Body of pancreas (tissue), 4 donors: ENCODE data around the gene STAT2. TPM values are rescaled to one million over a fixed set of nuclear protein-coding genes. Genes with fewer than 3 reads are reported as not detected.

Experiments used
- ATAC-seq: fragments of 150-250 bp; one replicate; pipeline ENCODE4 v1.9.1; 2016
- DNase-seq, 4 donors: peaks; one replicate each; pipeline ENCODE4 v3.0.0-alpha.2; 2019
- H3K27ac ChIP-seq, 4 donors: fragments of 200-600 bp; sonication (generic); 1 replicate in 3 of 4; 2 replicates in 1 of 4; pipeline versions ENCODE4 v1.5.1 to v1.6.1; 2016 to 2019; ENCODE audit warnings: mild to moderate bottlenecking in 1 of 4, mixed read lengths in 1 of 4, moderate library complexity in 1 of 4
- H3K27me3 ChIP-seq, 2 donors: fragments of 200-600 bp; sonication (generic); one replicate each; pipeline ENCODE4 v1.6.0; 2016; ENCODE audit warnings: mild to moderate bottlenecking in 1 of 2
- H3K36me3 ChIP-seq, 2 donors: fragments of 200-600 bp; sonication (generic); replicated peaks in 1 of 2; 2 replicates each; pipeline ENCODE4 v1.5.1; 2016; ENCODE audit warnings: low read depth in 2 of 2; ENCODE audit not compliant: insufficient read depth in 1 of 2
- H3K4me1 ChIP-seq: fragments of 200-600 bp; sonication (generic); one replicate; pipeline ENCODE4 v1.6.0; 2016
- H3K4me3 ChIP-seq, 2 donors: fragments of 200-600 bp; sonication (generic); 1 replicate in 1 of 2; 2 replicates in 1 of 2; pipeline ENCODE4 v1.5.1; 2016 to 2019
- H3K9me3 ChIP-seq, 3 donors: fragments of 200-600 bp; sonication (generic); 1 replicate in 2 of 3; 2 replicates in 1 of 3; pipeline ENCODE4 v1.5.1; 2016
- CTCF ChIP-seq, 7 experiments: fragments of 450-650 bp in 4 of 7; fragments of 200-600 bp in 3 of 7; sonication (generic) in 3 of 7; IDR thresholded peaks; one replicate each; pipeline ENCODE4 v1.5.1; 2016 to 2019; ENCODE audit warnings: antibody characterized with exemption in 7 of 7
- POLR2A ChIP-seq, 3 donors: fragments of 450-650 bp; IDR thresholded peaks; one replicate each; pipeline ENCODE4 v1.6.1; 2016; ENCODE audit warnings: antibody characterized with exemption in 3 of 3, mild to moderate bottlenecking in 2 of 3
- WGBS, 2 donors: methylation state at CpG; one replicate each; pipeline ENCODE4 v1.1.5; 2017; 5-methylcytosine and 5-hydroxymethylcytosine counted together
- intact Hi-C: fragments of 100-400 bp; cut with DNase I; formaldehyde crosslinking; loops from one replicate; pipeline ENCODE4 v1.15.1; 2023
- total RNA-seq, 2 donors: library from RNA; depleted of rRNA; stranded (reverse); fragments of >200 nt; gene quantifications; one replicate each; pipeline ENCODE4 v1.1.0, GENCODE V29; 2016

Gene STAT2
- total RNA-seq, 2 donors from 2014 or later, result 65.4 to 106 TPM

GRCh38 chr12:56362130-56363059 lies 2.5 kb upstream of the STAT2 start, which contains the start of gene APOF:
APOF (minus strand) TSS chr12:56362857; CDS start chr12:56362745, 112 bp downstream.
- intact Hi-C loops, result no loop called here
- ATAC-seq, result no peak
- WGBS, 2 donors, result 89 to 93% methylated on average over 9 to 10 of the region's 10 CpGs
- TF ChIP-seq CTCF (IDR thresholded peaks at IDR 0.05) (no peak), POLR2A (IDR thresholded peaks at IDR 0.05) (no peak)
- no peaks in the 10 kb centered on the region for H3K36me3 ChIP-seq
- no peak within 1 kb of the TSS for H3K4me3 ChIP-seq
- peaks cover 22% of the 10 kb centered on the region for H3K4me1 ChIP-seq
- H3K9me3 ChIP-seq, result no peaks in the 10 kb centered on the region
- H3K27me3 ChIP-seq, result no peaks in the 10 kb centered on the region
- no peak for DNase-seq
- H3K27ac ChIP-seq, result no peak within 1 kb of the TSS

- 78 to 91% methylated on average over 6 to 8 of the region's 8 CpGs for WGBS, 2 donors
- H3K36me3 ChIP-seq, result no peaks in the 10 kb centered on the region
- no peaks in the 10 kb centered on the region for H3K9me3 ChIP-seq
- no peak overlapping the region for H3K4me3 ChIP-seq
- ATAC-seq (no peak), DNase-seq (no peak)
- H3K27ac ChIP-seq, result no peak overlapping the region
- H3K27me3 ChIP-seq, result no peaks in the 10 kb centered on the region
- peaks cover 22% of the 10 kb centered on the region for H3K4me1 ChIP-seq
- TF ChIP-seq POLR2A (IDR thresholded peaks at IDR 0.05), result no peak
- no peak for TF ChIP-seq CTCF (IDR thresholded peaks at IDR 0.05)
- intact Hi-C loops, result no loop called here
These were observed 1.7 kb upstream of the STAT2 start for GRCh38 chr12:56361487-56362129.

GRCh38 chr12:56358836-56359532 lies 923 bp downstream of the STAT2 start:
- intact Hi-C loops, result no loop called here
- H3K36me3 ChIP-seq, result peaks cover 7 to 21% of the 10 kb centered on the region in 2 donors
- H3K4me1 ChIP-seq, result peaks cover 22% of the 10 kb centered on the region
- 0% methylated on average over 1 of the region's 1 CpG for WGBS, 2 donors
- peak overlapping the region; percentile 29 to 72 for H3K4me3 ChIP-seq
- TF ChIP-seq CTCF (IDR thresholded peaks at IDR 0.05), result no peak
- no peak for TF ChIP-seq POLR2A (IDR thresholded peaks at IDR 0.05)
- ATAC-seq (no peak), DNase-seq (peak in 1 of 4 donors; percentile 34)
- peak overlapping the region in 2 of 4 donors; percentile 96 to 97 for H3K27ac ChIP-seq
- no peaks in the 10 kb centered on the region for H3K27me3 ChIP-seq
- H3K9me3 ChIP-seq, result no peaks in the 10 kb centered on the region

- Histone ChIP-seq H3K27ac (no peak overlapping the region), H3K36me3 (peaks cover 48 to 69% of the 10 kb centered on the region in 2 donors), H3K4me3 (no peak overlapping the region), H3K4me1 (no peaks in the 10 kb centered on the region), H3K9me3 (no peaks in the 10 kb centered on the region), H3K27me3 (no peaks in the 10 kb centered on the region)
- WGBS, 2 donors, result 79 to 91% methylated on average over 2 of the region's 2 CpGs
- intact Hi-C loops, result no loop called here
- ATAC-seq (no peak), DNase-seq (no peak)
- TF ChIP-seq POLR2A (IDR thresholded peaks at IDR 0.05) (no peak), CTCF (IDR thresholded peaks at IDR 0.05) (no peak)
These were observed 8.6 kb downstream of the STAT2 start for GRCh38 chr12:56351325-56351724.
